ENCODE data around the gene CDH15.
A peak's percentile ranks its signal among the peaks of the same experiment; 100 is the strongest.
"Not testable (repeated sequence)": the region's sequence is repeated elsewhere in the genome, so short reads cannot be mapped to it uniquely, and the experiment has no call there.

Gene CDH15

GRCh38 chr16:89173174-89173921, 1.8 kb downstream of the CDH15 start:
- DNase-seq = no peak

- no peak for DNase-seq
Observed at GRCh38 chr16:89174055-89174827, 2.7 kb downstream of the CDH15 start.

GRCh38 chr16:89174877-89175276, 3.3 kb downstream of the CDH15 start:
- DNase-seq = no peak

- DNase-seq = no peak
Observed at GRCh38 chr16:89175280-89176146, 4.0 kb downstream of the CDH15 start.

DNA sequence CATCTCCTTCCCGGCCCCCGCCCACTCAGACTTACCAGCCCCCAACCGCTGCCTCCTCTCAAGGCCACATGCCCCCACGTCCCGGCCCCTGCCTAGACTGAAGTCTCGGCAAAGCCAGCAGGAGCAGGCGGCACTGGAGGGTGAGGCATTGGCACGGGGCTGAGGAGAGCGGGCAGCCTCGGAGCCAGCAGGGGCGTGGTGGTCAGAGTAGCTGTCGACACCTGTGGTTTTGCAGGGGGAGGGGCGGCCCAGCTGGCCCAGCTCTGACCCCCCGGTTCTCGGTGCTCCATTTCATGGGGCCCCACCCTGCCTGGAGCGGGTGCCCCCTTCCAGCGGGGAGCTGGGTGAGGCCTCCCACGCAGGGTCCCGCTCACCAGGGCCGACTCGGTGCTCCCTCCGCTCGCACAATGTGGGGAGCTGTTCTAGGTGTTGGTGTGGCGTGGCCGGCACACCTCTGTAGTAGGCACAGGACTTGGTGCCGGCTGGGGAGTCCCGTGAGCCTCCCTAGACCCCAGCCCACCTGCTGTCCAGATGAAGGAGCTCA, 4.7 kb downstream of the CDH15 start:
- no peak for DNase-seq

DNA sequence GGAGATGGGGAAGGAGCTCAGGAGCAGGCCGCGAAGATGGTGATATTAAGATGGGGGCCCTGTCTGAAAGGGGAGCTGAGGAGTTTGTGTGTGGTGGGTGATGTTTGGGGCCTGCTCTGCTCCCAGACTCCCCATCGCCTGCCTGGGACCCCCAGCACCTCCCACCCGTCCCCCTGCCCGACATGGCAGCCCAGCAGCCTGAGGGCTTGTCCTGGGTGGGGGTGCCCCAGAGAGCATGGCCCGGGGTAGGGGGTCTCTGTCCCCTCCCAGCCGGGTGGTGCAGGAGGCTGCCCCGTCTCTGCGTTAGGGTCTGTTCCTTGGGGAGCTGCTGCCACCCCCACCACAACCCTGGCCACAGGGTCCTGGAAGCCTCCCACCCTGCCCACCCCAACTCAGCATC, 5.2 kb downstream of the CDH15 start:
- DNase-seq = no peak

DNA sequence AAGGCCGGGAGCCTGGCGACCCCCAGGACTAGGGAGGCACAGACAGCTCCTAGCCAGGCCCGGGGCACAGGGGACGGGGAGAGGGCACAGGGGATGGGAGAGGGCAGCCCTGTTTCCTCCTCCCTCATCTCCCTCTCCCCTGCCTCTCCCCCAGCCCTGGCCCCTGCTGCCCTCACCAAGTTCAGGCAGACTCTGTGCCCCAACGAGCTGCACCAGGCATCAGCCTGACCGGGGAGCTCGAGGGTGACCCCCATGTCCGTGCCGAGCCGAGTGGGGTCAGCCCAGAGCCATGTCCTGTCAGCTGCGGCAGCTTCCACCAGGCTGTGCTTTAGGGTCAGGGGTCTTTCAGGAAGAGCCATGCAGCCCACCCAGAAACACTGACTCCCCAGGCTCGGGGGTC, 6.0 kb downstream of the CDH15 start:
- no peak for DNase-seq

GRCh38 chr16:89178453-89179147, 7.1 kb downstream of the CDH15 start:
- DNase-seq = no peak

DNA sequence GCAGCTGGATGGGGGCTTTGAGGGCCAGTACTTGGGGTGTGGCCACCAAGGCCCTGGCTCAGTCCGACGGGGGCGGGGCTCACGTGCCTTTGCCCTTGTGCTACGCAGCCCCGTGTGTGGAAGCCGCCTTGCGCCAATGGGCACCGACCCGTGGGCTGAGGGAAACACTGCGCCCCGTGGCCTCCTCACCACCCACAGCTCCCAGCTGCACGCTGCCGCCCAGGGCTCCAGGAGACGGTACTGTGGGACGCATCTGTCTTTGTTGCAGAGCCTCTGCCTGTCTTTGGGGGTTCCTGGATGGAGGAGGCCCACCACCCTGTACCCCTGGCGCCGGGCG, 7.6 kb downstream of the CDH15 start:
- DNase-seq = no peak

DNA sequence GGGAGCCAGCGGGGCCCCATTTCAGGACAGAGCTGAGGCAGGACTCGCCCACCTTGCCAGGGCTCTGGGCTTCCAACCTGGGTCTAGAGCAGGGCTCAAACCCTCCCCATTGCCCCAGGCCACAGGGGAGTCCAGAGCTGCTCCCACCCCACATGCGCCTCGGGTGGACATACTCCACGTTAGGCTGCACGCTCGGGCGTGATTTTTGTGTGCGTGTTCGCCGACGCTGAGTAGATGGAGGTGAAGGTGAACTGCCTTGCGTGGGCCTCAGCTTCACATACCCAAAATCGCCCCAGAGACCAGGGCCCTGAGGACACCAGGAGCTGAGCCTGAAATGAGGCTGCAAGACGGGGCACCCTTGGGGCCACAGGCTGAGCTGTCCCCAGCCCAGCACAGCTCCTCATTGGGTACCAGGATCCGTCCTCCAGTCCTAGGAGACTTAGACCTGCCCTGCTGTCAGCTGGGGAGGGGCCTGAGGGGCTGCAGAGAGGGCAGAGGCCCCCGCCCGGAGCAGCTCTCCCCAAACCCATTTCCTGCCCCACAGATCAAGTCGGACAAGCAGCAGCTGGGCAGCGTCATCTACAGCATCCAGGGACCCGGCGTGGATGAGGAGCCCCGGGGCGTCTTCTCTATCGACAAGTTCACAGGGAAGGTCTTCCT, 8.2 kb downstream of the CDH15 start:
- DNase-seq = no peak

GRCh38 chr16:89183463-89183862, 11.9 kb downstream of the CDH15 start:
- DNase-seq = no peak

GRCh38 chr16:89183975-89184676, 12.6 kb downstream of the CDH15 start:
- DNase-seq = no peak

DNA sequence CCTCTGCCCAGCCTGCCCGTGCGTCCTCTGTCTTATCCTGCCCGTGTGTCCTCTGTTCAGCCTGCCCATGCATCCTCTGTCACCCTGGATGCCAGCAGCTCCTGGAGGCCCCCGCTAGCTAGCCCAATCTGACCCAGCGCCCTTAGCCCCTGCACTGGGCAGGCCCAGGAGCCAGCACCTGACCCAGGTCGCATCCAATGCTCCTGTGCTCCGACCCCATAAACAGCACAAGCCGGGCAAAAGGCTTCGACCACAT, 13.1 kb downstream of the CDH15 start:
- no peak for DNase-seq

DNA sequence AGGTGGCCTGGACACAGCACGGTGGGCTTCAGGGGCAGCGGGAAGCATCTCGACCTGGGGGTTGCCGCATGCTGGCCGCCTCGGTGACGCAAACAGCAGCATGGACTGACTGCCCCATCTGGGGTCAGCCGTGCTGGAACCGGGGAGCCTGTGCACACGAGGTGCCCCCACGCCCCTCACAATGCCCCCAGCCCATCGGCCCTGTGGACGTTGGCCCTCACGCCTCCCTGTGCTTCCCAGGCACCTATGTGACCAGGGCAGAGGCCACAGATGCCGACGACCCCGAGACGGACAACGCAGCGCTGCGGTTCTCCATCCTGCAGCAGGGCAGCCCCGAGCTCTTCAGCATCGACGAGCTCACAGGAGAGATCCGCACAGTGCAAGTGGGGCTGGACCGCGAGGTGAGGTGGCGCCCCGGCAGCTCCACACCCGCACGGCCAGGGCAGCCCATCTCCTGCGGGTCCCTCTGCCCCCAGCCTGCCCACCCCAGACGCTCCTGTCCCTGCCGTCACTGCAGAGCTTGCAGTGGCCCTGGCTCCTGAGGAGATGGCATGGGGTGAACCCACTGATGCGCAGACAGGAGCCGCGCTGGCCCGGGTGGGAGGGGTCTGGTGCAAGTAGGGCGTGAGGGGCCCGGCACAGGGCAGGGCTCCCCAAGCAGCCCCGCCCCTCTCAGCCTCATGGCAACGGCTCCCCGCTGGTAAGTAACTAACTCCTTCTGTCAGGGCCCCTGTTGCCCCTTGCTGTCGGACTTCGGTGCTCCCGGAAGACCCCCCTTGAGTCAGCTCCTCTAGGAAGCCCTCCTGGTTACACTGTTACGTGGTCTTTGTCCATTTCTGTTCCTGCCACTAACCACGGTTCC, 13.6 kb downstream of the CDH15 start:
- DNase-seq = peak; percentile 34

- DNase-seq = not testable (repeated sequence)
Observed at GRCh38 chr16:89185887-89186592, 14.5 kb downstream of the CDH15 start.

DNA sequence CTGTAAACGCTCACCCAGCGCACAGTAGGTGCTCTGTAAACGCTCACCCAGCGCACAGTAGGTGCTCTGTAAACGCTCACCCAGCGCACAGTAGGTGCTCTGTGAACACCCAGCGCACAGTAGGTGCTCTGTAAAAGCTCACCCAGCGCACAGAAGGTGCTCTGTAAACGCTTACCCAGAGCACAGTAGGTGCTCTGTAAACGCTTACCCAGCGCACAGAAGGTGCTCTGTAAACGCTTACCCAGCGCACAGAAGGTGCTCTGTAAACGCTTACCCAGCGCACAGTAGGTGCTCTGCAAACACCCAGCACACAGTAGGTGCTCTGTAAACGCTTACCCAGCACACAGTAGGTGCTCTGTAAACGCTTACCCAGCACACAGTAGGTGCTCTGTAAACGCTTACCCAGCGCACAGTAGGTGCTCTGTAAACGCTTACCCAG, 15.1 kb downstream of the CDH15 start:
- not testable (repeated sequence) for DNase-seq

DNA sequence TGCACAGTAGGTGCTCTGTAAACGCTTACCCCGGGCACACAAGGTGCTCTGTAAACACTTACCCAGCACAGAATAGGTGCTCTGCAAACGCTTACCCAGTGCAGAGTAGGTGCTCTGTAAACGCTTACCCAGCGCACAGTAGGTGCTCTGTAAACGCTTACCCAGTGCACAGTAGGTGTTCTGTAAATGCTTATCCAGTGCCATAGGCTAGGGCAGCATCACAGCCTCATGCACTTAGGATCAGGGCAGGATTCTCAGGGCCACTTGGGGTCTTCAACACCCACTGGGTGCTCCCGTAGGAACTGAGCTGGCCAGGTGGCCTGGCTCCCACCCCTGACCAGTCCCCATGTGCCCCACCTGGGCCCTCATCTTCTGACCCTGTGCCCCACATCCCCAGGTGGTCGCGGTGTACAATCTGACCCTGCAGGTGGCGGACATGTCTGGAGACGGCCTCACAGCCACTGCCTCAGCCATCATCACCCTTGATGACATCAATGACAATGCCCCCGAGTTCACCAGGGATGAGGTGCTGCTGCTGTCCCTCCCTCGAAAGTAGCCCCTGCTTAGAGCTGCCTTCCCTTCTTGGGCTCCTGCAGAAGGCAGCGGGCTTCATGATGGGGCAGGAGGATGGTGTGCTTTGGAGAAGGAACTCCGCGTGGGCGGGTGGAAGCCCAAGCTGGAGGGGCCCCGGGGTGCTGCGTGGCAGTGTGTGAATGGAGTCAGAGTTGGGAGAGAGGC, 15.7 kb downstream of the CDH15 start:
- DNase-seq = peak; percentile 51

- no peak for DNase-seq
Observed at GRCh38 chr16:89187770-89188392, 16.3 kb downstream of the CDH15 start.

Data from stimulated activated CD4-positive, alpha-beta T cell treated with anti-CD3 and anti-CD28 coated beads, Interleukin-1b, Interleukin-23, amount 100 ng/mL, for 48 hours (primary cell).